ENCODE results near the gene SIGLEC1. TPM values are rescaled to one million over a fixed set of nuclear protein-coding genes. Genes with fewer than 3 reads are reported as not detected.
A peak's percentile ranks its signal among the peaks of the same experiment; 100 is the strongest.

The SIGLEC1 gene
- total RNA-seq, 3 donors from 2014 or later = 2.0 to 32.0 (median 6.9) TPM

DNA sequence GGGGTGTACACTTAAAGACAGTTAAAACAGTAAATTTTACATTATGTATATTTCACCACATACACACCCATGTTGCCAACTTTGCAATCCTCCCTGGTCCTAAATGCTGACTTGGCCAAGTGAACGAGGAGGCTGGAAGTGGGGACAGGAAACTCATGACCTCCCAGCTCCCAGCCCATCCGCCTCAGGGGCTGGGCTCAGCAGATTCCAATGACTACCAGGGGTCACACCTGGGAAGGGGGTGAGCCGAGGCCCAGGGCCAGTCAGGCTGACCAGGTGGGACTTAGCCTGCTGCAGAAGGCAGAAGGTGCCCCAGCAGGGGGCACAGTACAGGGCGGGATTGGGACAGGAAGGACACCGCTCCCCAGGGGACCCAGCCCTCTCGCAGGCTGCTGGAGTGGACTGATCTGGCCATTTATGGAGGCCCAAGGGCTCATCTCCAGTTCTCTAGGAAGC is 2.4 kb downstream of the SIGLEC1 start:
- DNase-seq (ENCODE audit: low spot score in 2 of 2) = no peak
- peak overlapping the region in 1 of 3 donors; percentile 23 for H3K4me3 ChIP-seq
- intact Hi-C loops (cut with DNase I; ENCODE audit: low total_unique reads) = loop anchor here (5.0 kb wide), 1 partner anchor 1123 kb away; no protein-coding TSS in a partner anchor
- H3K36me3 ChIP-seq = no peaks in the 10 kb centered on the region
- no peaks in the 10 kb centered on the region for H3K9me3 ChIP-seq
- no peaks in the 10 kb centered on the region for H3K27me3 ChIP-seq
- no peak for TF ChIP-seq POLR2A (IDR thresholded peaks at IDR 0.05)
- TF ChIP-seq, protein P1, sequence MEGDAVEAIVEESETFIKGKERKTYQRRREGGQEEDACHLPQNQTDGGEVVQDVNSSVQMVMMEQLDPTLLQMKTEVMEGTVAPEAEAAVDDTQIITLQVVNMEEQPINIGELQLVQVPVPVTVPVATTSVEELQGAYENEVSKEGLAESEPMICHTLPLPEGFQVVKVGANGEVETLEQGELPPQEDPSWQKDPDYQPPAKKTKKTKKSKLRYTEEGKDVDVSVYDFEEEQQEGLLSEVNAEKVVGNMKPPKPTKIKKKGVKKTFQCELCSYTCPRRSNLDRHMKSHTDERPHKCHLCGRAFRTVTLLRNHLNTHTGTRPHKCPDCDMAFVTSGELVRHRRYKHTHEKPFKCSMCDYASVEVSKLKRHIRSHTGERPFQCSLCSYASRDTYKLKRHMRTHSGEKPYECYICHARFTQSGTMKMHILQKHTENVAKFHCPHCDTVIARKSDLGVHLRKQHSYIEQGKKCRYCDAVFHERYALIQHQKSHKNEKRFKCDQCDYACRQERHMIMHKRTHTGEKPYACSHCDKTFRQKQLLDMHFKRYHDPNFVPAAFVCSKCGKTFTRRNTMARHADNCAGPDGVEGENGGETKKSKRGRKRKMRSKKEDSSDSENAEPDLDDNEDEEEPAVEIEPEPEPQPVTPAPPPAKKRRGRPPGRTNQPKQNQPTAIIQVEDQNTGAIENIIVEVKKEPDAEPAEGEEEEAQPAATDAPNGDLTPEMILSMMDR (IDR thresholded peaks at IDR 0.05) = no peak
- TF ChIP-seq POLR2AphosphoS5 (IDR thresholded peaks at IDR 0.05) = no peak
- H3K4me1 ChIP-seq = peaks cover 0 to 3% of the 10 kb centered on the region in 2 donors
- H3K27ac ChIP-seq = peak overlapping the region in 1 of 2 donors; percentile 55

DNA sequence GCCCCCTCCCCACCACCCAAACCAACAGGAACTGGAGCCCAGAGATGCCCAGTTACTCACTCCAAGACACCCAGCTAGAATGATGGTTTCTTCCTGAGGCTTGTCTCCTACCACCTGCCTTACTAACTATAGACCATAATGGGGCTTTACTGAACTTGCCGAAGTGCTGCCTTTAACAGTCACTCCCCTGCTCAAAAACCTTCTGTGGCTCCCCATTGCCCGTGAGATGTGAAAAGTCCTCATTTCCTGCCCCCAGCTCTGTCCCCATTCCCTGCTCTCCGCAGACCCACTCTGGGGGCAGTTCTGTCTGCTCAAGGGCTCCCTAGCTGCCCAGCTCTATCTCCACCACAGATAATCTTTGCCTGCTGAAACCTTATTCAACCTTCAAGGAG is 4.9 kb downstream of the SIGLEC1 start:
- Histone ChIP-seq H3K27ac (no peak overlapping the region), H3K27me3 (no peaks in the 10 kb centered on the region), H3K36me3 (no peaks in the 10 kb centered on the region), H3K4me1 (peaks cover 0 to 3% of the 10 kb centered on the region in 2 donors), H3K9me3 (no peaks in the 10 kb centered on the region), H3K4me3 (no peak overlapping the region)
- TF ChIP-seq, protein P1 (IDR thresholded peaks at IDR 0.05) = no peak
- TF ChIP-seq POLR2AphosphoS5 (IDR thresholded peaks at IDR 0.05) (no peak), POLR2A (IDR thresholded peaks at IDR 0.05) (no peak)
- intact Hi-C loops (cut with DNase I; ENCODE audit: low total_unique reads) = no loop called here
- DNase-seq (ENCODE audit: low spot score in 2 of 2) = no peak

DNA sequence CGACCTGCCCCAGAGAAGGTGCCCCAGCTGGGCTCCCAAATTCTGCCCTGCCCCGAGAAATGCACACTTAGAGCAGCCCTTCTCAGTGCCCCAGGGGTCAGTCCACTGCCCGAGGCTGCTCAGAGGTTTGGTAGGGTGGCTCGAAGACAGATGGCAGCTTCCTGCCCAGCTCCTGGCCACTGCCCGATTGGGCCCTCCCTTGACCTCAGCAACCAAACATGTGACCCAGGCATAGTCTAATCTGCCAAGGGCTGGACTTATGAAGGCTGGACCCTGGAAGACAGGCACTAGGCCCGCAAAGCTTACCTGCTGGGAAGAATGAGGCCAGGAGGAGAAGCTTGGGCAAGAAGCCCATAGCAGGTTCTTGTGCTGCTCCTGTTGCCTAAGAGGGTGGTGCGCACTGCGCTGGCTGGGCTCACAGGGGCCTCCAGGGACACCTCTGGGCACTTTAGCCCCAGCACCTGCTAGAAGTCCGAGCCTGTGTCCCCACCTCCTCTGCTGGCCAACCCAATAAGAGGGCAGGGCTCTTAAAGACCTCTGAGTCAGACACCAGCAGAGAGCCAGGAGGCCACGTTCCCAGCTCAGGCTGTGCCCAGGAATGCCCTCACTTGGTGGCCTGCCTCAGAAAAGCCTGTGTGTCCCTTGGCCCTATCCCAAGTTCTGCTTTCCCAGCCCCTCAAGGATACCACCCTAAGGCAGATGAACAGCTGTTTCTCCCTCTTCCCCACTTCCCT is 5.5 kb downstream of the SIGLEC1 start:
- no peak for DNase-seq (ENCODE audit: low spot score in 2 of 2)
- TF ChIP-seq POLR2A (IDR thresholded peaks at IDR 0.05) (no peak), POLR2AphosphoS5 (IDR thresholded peaks at IDR 0.05) (no peak)
- TF ChIP-seq, protein P1 (IDR thresholded peaks at IDR 0.05) = no peak
- intact Hi-C loops (cut with DNase I; ENCODE audit: low total_unique reads) = no loop called here
- Histone ChIP-seq H3K4me1 (peaks cover 0 to 3% of the 10 kb centered on the region in 2 donors), H3K4me3 (no peak overlapping the region), H3K27ac (no peak overlapping the region), H3K9me3 (no peaks in the 10 kb centered on the region), H3K27me3 (no peaks in the 10 kb centered on the region), H3K36me3 (no peaks in the 10 kb centered on the region)

DNA sequence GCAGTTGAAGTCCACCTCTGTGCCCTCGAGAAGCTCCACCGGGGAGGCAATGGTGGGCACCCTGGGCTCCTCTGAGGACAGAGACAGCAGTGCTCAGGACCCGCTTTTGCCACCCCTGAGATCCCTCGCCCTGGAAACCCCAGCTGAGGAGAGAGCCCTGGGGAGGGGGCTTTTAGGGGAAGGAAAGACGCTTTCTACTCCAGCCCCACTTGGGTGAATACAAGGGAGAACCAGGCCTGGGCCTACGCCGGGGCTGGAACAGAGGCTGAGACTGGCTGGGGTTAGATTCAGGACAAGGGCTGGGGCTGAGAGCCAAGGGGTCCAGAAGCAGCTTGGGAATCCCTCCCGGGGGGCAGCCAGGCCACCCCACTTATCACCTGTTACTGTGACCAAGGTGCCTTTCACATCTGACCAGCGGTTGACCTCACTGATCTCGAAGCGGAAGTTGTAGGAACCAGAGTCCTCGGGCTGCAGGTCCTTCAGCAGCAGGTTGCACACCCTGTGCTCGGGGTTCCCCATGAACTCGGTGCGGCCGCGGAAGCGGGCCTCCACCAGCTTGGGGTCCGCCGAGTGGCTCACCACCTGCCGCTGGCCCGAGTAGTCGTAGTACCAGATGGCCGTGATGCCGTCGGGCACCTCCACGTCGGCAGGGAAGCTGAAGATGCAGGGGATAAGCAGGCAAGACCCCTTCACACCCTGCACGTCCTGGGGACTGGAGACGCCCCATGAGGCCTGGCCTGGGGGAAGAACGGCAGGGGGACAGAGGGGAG is 6.2 kb downstream of the SIGLEC1 start:
- Histone ChIP-seq H3K27me3 (no peaks in the 10 kb centered on the region), H3K9me3 (no peaks in the 10 kb centered on the region), H3K36me3 (no peaks in the 10 kb centered on the region), H3K27ac (no peak overlapping the region), H3K4me3 (no peak overlapping the region), H3K4me1 (peaks cover 0 to 3% of the 10 kb centered on the region in 2 donors)
- TF ChIP-seq POLR2AphosphoS5 (IDR thresholded peaks at IDR 0.05) = no peak
- TF ChIP-seq, protein P1 (IDR thresholded peaks at IDR 0.05) = no peak
- TF ChIP-seq POLR2A (IDR thresholded peaks at IDR 0.05) = no peak
- DNase-seq (ENCODE audit: low spot score in 2 of 2) = no peak
- intact Hi-C loops (cut with DNase I; ENCODE audit: low total_unique reads) = no loop called here

DNA sequence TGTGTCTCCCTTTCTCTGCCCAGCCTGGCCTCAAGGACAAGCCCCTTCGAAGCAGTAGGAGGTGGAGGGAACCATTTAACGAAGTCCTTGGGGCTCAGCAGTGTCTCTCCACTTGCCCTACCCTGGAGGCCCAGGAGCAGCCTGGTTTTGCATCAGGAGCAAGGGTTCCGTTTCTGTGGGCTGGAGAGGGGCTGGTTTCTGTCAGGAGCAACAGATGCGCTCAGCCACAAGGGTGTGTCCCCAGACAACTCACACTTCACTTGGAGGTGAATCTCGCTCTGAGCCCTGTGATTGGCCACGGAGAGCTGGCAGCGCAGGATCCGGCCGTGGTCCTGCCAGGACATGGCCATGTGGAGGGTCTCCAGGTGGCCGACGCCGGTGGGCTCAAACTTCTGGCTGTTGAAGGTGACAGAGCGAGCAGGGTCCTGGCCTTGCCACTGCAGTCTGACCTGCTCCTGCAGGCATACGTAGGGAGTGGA is 6.9 kb downstream of the SIGLEC1 start:
- DNase-seq (ENCODE audit: low spot score in 2 of 2) = no peak
- H3K4me3 ChIP-seq = no peak overlapping the region
- no peaks in the 10 kb centered on the region for H3K36me3 ChIP-seq
- H3K27me3 ChIP-seq = no peaks in the 10 kb centered on the region
- no peak overlapping the region for H3K27ac ChIP-seq
- TF ChIP-seq, protein P1 (IDR thresholded peaks at IDR 0.05) = no peak
- TF ChIP-seq POLR2A (IDR thresholded peaks at IDR 0.05) (no peak), POLR2AphosphoS5 (IDR thresholded peaks at IDR 0.05) (no peak)
- intact Hi-C loops (cut with DNase I; ENCODE audit: low total_unique reads) = no loop called here
- H3K9me3 ChIP-seq = no peaks in the 10 kb centered on the region
- peaks cover 0 to under 1% of the 10 kb centered on the region in 2 donors for H3K4me1 ChIP-seq
